Upper lobe of left lung (tissue), 4 donors: ENCODE results near the gene STK33.

ENCODE experiments used
- CTCF ChIP-seq, 6 experiments: fragments of 450-650 bp in 4 of 6; fragments of 200-600 bp in 2 of 6; sonication (generic) in 2 of 6; IDR thresholded peaks; one replicate each; pipeline ENCODE4 v1.5.1; 2016 to 2019; ENCODE audit warnings: antibody characterized with exemption in 6 of 6
- EP300 ChIP-seq, 4 donors: sonication (generic); formaldehyde crosslinking; IDR thresholded peaks; one replicate each; pipeline ENCODE4 v1.5.1; 2017; ENCODE audit warnings: antibody characterized with exemption in 4 of 4, control low read depth in 2 of 4
- POLR2A ChIP-seq, 4 donors: fragments of 450-650 bp; IDR thresholded peaks; one replicate each; pipeline ENCODE4 v1.5.1; 2016 to 2017; ENCODE audit warnings: antibody characterized with exemption in 4 of 4, mild to moderate bottlenecking in 2 of 4
- POLR2AphosphoS5 ChIP-seq, 2 donors: sonication (generic); formaldehyde crosslinking; IDR thresholded peaks; one replicate each; pipeline ENCODE4 v1.5.1; 2017; ENCODE audit warnings: antibody characterized with exemption in 2 of 2

- TF ChIP-seq CTCF (IDR thresholded peaks at IDR 0.05) (no peak), EP300 (IDR thresholded peaks at IDR 0.05) (no peak), POLR2A (IDR thresholded peaks at IDR 0.05) (no peak), POLR2AphosphoS5 (IDR thresholded peaks at IDR 0.05) (no peak)
These were observed 40.5 kb upstream of the STK33 start for GRCh38 chr11:8634498-8634897.
